ENCODE data around the gene NME7.

NME7 gene

DNA sequence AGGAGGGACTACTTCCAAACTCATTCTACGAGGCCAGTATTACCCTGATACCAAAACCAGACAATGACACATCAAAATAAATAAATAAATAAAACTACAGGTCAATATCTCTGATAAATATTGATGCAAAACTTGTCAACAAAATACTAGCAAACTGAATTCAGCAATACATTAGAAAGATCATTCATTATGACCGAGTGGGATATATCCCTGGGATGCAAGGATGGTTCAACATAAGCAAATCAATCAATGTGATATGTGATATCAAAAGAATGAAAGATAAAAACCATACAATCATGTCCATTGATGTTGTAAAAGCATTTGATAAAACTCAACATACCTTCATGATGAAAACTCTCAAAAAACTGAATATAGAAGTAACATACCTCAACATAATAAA lies 36.7 kb downstream of the NME7 start:
- Histone ChIP-seq H3K9me3 (ENCODE audit: control extremely low read depth in 1 of 5, control insufficient read depth in 4 of 5, insufficient read depth in 2 of 5, low read depth in 1 of 5, low read length in 4 of 5) (peaks cover 0 to 14% (median 3%) of the 10 kb centered on the region in 5 experiments), H3K27me3 (replicated peaks in 2 of 5; ENCODE audit: control insufficient read depth in 4 of 5, insufficient read depth in 5 of 5, low read length in 4 of 5) (no peaks in the 10 kb centered on the region), H3K27ac (ENCODE audit: insufficient read depth in 1 of 2, low read depth in 1 of 2, low read length in 2 of 2, poor library complexity in 1 of 2, severe bottlenecking in 2 of 2) (no peak overlapping the region), H3K4me1 (ENCODE audit: control extremely low read depth in 1 of 4, control insufficient read depth in 4 of 4, insufficient read depth in 4 of 4, low read length in 3 of 4) (peaks cover 10 to 24% (median 18%) of the 10 kb centered on the region in 4 experiments), H3K4me3 (ENCODE audit: control insufficient read depth in 1 of 7, extremely low read depth in 1 of 7, insufficient read depth in 4 of 7, low read depth in 2 of 7, low read length in 6 of 7) (no peak overlapping the region), H3K36me3 (ENCODE audit: control insufficient read depth in 4 of 4, insufficient read depth in 4 of 4, low read length in 3 of 4) (peaks cover 0 to 3% (median 0%) of the 10 kb centered on the region in 4 experiments)
- no CpG with 5 or more reads among the region's 2 CpGs for WGBS (ENCODE audit: insufficient coverage)
- no peak for DNase-seq
- CTCF ChIA-PET: no interaction called here
- POLR2A ChIA-PET: no interaction called here

DNA sequence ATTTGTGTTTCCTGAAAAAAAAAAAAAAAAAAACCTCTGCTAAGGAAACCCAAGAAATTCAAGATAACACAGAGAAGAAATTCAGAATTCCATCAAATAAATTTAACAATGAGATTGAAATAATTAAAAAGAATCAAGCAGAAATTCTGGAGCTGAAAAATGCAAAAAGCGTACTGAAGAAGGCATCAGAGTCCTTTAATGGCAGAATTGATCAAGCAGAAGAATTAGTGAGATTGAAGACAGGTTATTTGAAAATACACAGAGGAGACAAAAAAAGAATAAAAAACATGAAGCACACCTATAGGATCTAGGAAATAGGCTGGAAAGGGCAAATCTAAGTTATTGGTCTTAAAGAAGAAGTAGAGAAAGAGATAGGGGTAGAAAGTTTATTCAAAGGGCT lies 38.2 kb downstream of the NME7 start:
- H3K36me3 ChIP-seq (ENCODE audit: control insufficient read depth in 4 of 4, insufficient read depth in 4 of 4, low read length in 3 of 4): no peaks in the 10 kb centered on the region
- peaks cover 10 to 31% (median 23%) of the 10 kb centered on the region in 4 experiments for H3K4me1 ChIP-seq (ENCODE audit: control extremely low read depth in 1 of 4, control insufficient read depth in 4 of 4, insufficient read depth in 4 of 4, low read length in 3 of 4)
- H3K9me3 ChIP-seq (ENCODE audit: control extremely low read depth in 1 of 5, control insufficient read depth in 4 of 5, insufficient read depth in 2 of 5, low read depth in 1 of 5, low read length in 4 of 5): peaks cover 0 to 14% (median 3%) of the 10 kb centered on the region in 5 experiments
- H3K27ac ChIP-seq (ENCODE audit: insufficient read depth in 1 of 2, low read depth in 1 of 2, low read length in 2 of 2, poor library complexity in 1 of 2, severe bottlenecking in 2 of 2): no peak overlapping the region
- no peak overlapping the region for H3K4me3 ChIP-seq (ENCODE audit: control insufficient read depth in 1 of 7, extremely low read depth in 1 of 7, insufficient read depth in 4 of 7, low read depth in 2 of 7, low read length in 6 of 7)
- 88% methylated on average over 1 of the region's 1 CpG for WGBS (ENCODE audit: insufficient coverage)
- ChIA-PET POLR2A (no interaction called here), CTCF (interaction anchor here (0.8 to 1.0 kb wide), 2 partner anchors 19 to 41 kb away, joined by 3 to 4 read pairs; no protein-coding TSS in a partner anchor)
- no peaks in the 10 kb centered on the region for H3K27me3 ChIP-seq (replicated peaks in 2 of 5; ENCODE audit: control insufficient read depth in 4 of 5, insufficient read depth in 5 of 5, low read length in 4 of 5)
- no peak for DNase-seq

DNA sequence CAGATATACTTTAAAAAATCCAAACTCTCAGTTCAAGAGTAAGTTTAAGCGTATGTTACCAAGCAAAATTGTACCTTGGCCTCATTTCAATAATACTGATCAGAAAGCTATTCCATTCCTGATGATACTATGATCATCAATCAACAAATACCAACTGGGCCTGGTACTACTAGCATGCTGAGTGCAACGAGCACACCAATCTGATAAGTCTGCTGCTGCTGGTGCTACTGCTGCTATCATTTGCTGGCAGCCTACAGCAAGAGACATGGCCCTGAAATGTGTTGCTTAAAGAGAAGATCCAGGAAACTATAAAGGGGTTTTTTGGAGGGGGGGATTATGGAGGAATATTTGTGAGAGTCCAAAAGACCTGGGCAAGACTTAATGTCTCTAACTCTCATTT lies 39.7 kb downstream of the NME7 start:
- Histone ChIP-seq H3K36me3 (ENCODE audit: control insufficient read depth in 4 of 4, insufficient read depth in 4 of 4, low read length in 3 of 4) (no peaks in the 10 kb centered on the region), H3K4me1 (ENCODE audit: control extremely low read depth in 1 of 4, control insufficient read depth in 4 of 4, insufficient read depth in 4 of 4, low read length in 3 of 4) (peaks cover 10 to 36% (median 23%) of the 10 kb centered on the region in 4 experiments), H3K4me3 (ENCODE audit: control insufficient read depth in 1 of 7, extremely low read depth in 1 of 7, insufficient read depth in 4 of 7, low read depth in 2 of 7, low read length in 6 of 7) (no peak overlapping the region), H3K27me3 (replicated peaks in 2 of 5; ENCODE audit: control insufficient read depth in 4 of 5, insufficient read depth in 5 of 5, low read length in 4 of 5) (no peaks in the 10 kb centered on the region), H3K9me3 (ENCODE audit: control extremely low read depth in 1 of 5, control insufficient read depth in 4 of 5, insufficient read depth in 2 of 5, low read depth in 1 of 5, low read length in 4 of 5) (peaks cover 0 to 14% (median 3%) of the 10 kb centered on the region in 5 experiments), H3K27ac (ENCODE audit: insufficient read depth in 1 of 2, low read depth in 1 of 2, low read length in 2 of 2, poor library complexity in 1 of 2, severe bottlenecking in 2 of 2) (no peak overlapping the region)
- POLR2A ChIA-PET: no interaction called here
- WGBS (ENCODE audit: insufficient coverage): 100% methylated on average over 1 of the region's 2 CpGs
- CTCF ChIA-PET: no interaction called here
- DNase-seq: peak in 1 of 3 donors; percentile 36

DNA sequence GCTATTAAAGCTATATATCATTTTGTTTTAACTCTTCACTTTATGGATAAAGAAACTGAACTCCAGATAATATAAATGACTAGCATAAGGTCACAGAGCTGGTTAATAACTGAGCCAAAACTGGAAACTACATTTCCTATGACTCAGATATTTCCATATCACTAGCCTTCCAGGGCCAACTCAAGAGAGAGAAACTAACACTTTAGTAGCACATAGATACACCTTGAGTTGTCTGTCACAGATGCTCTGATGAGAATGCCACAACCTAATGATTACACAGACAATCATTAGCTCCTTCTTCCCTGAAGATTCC lies 40.7 kb downstream of the NME7 start:
- DNase-seq: peak; percentile 41 to 86 (median 80)
- CTCF ChIA-PET: interaction anchor here (0.7 to 1.3 kb wide), 4 partner anchors 10 to 1097 kb away, joined by 3 to 4 read pairs (median 3); no protein-coding TSS in a partner anchor
- Histone ChIP-seq H3K36me3 (ENCODE audit: control insufficient read depth in 4 of 4, insufficient read depth in 4 of 4, low read length in 3 of 4) (peaks cover 0 to 2% (median 0%) of the 10 kb centered on the region in 4 experiments), H3K27ac (ENCODE audit: insufficient read depth in 1 of 2, low read depth in 1 of 2, low read length in 2 of 2, poor library complexity in 1 of 2, severe bottlenecking in 2 of 2) (peak overlapping the region; percentile 52 to 73), H3K4me3 (ENCODE audit: control insufficient read depth in 1 of 7, extremely low read depth in 1 of 7, insufficient read depth in 4 of 7, low read depth in 2 of 7, low read length in 6 of 7) (peak overlapping the region in 2 of 7 experiments; percentile 41 to 69), H3K27me3 (replicated peaks in 2 of 5; ENCODE audit: control insufficient read depth in 4 of 5, insufficient read depth in 5 of 5, low read length in 4 of 5) (no peaks in the 10 kb centered on the region), H3K4me1 (ENCODE audit: control extremely low read depth in 1 of 4, control insufficient read depth in 4 of 4, insufficient read depth in 4 of 4, low read length in 3 of 4) (peaks cover 10 to 36% (median 23%) of the 10 kb centered on the region in 4 experiments), H3K9me3 (ENCODE audit: control extremely low read depth in 1 of 5, control insufficient read depth in 4 of 5, insufficient read depth in 2 of 5, low read depth in 1 of 5, low read length in 4 of 5) (peaks cover 0 to 14% (median 3%) of the 10 kb centered on the region in 5 experiments)
- POLR2A ChIA-PET: interaction anchor here (0.9 kb wide), 1 partner anchor 33 kb away, joined by 3 read pairs; no protein-coding TSS in a partner anchor

DNA sequence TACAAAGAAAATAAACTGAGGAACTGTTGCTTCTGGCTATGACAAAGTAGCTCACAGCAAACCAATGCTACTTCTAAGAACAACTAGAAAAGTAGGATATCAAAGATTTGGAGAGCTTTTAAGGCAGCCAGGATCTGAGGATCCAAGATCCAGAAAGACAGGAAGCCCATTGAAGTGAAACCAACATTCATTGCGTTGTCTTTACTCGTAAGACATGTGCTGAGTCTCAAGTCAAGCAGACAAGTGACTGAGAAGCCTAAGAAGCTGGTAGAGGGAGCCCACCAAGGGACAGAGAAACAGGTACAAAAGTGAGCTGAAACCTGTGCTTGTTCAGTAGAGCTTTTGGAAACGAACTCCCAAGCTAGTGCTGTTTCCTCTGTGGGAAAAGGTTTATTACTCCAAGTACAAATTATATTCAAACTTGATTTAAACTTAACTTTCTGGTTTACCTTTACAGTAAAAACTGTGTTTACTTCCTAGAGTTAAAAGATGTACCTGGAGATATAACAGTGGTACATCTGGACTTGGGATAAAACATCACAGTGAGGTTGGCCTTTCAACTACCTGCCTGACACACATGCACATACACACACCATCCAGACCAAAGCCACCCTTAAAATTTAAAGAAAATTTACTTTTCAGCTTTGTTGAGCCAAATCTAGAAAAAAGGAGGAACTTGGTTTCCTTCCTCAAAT lies 41.2 kb downstream of the NME7 start:
- 0% methylated on average over 2 of the region's 3 CpGs for WGBS (ENCODE audit: insufficient coverage)
- CTCF ChIA-PET: interaction anchor here (0.7 to 1.3 kb wide), 4 partner anchors 11 to 1097 kb away, joined by 3 to 4 read pairs (median 3); no protein-coding TSS in a partner anchor

DNA sequence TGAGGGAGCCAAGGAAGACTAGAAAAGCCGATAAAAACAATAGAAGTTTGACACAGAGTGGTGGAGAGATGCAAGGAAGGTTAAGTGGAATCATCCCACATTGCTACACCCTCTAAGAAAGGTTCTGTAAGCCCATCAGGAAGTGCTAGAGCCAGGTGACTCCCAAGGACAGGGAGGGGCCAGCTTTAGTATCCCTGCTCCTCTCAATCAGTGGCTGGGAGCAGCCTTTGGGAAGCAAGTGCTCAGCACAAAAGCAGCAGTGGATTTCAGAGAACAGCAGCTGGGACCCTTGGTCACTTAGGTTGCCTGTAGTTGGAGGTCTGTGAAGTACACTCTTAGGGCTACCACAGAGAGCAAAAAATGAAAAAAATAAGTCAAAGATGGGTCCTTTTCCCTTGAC lies 42.5 kb downstream of the NME7 start:
- POLR2A ChIA-PET: no interaction called here

More for the DNA sequence above, 41.2 kb downstream of the NME7 start:
- POLR2A ChIA-PET: interaction anchor here (0.9 kb wide), 1 partner anchor 32 kb away, joined by 3 read pairs; no protein-coding TSS in a partner anchor
- H3K36me3 ChIP-seq (ENCODE audit: control insufficient read depth in 4 of 4, insufficient read depth in 4 of 4, low read length in 3 of 4): peaks cover 0 to 2% (median 0%) of the 10 kb centered on the region in 4 experiments
- H3K9me3 ChIP-seq (ENCODE audit: control extremely low read depth in 1 of 5, control insufficient read depth in 4 of 5, insufficient read depth in 2 of 5, low read depth in 1 of 5, low read length in 4 of 5): peaks cover 0 to 11% (median 3%) of the 10 kb centered on the region in 5 experiments
- no peaks in the 10 kb centered on the region for H3K27me3 ChIP-seq (replicated peaks in 2 of 5; ENCODE audit: control insufficient read depth in 4 of 5, insufficient read depth in 5 of 5, low read length in 4 of 5)
- H3K4me3 ChIP-seq (ENCODE audit: control insufficient read depth in 1 of 7, extremely low read depth in 1 of 7, insufficient read depth in 4 of 7, low read depth in 2 of 7, low read length in 6 of 7): peak overlapping the region in 4 of 7 experiments; percentile 13 to 69 (median 44)
- H3K4me1 ChIP-seq (ENCODE audit: control extremely low read depth in 1 of 4, control insufficient read depth in 4 of 4, insufficient read depth in 4 of 4, low read length in 3 of 4): peaks cover 10 to 36% (median 23%) of the 10 kb centered on the region in 4 experiments
- peak overlapping the region; percentile 52 to 73 for H3K27ac ChIP-seq (ENCODE audit: insufficient read depth in 1 of 2, low read depth in 1 of 2, low read length in 2 of 2, poor library complexity in 1 of 2, severe bottlenecking in 2 of 2)
- DNase-seq: peak; percentile 28 to 72 (median 51)

DNA sequence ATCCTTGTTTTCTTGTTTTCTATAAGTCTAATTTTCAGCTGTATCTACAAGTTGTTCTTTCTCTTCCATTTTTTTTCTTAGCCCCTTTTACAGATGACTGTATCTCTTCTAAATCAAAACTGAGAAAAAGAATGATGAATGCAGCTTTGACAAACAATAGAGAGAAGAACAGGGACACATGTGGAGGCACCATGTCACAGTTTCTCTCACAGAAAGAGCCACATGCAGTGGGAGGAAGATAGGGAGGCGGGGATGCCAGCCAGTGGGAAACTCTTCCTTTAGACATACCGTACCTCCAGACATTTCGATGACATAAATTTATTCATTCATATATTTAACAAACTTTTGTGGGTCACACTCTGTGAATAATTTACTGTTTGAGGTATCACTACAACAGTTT lies 45.5 kb downstream of the NME7 start:
- 100% methylated on average over 1 of the region's 3 CpGs for WGBS (ENCODE audit: insufficient coverage)

More for the DNA sequence above, 42.5 kb downstream of the NME7 start:
- no peak for DNase-seq
- WGBS (ENCODE audit: insufficient coverage): 100% methylated on average over 1 of the region's 1 CpG
- peaks cover 0 to 4% (median 2%) of the 10 kb centered on the region in 5 experiments for H3K9me3 ChIP-seq (ENCODE audit: control extremely low read depth in 1 of 5, control insufficient read depth in 4 of 5, insufficient read depth in 2 of 5, low read depth in 1 of 5, low read length in 4 of 5)
- CTCF ChIA-PET: interaction anchor here (1.0 kb wide), 1 partner anchor 11 kb away, joined by 3 read pairs; no protein-coding TSS in a partner anchor
- no peaks in the 10 kb centered on the region for H3K27me3 ChIP-seq (replicated peaks in 2 of 5; ENCODE audit: control insufficient read depth in 4 of 5, insufficient read depth in 5 of 5, low read length in 4 of 5)
- H3K27ac ChIP-seq (ENCODE audit: insufficient read depth in 1 of 2, low read depth in 1 of 2, low read length in 2 of 2, poor library complexity in 1 of 2, severe bottlenecking in 2 of 2): no peak overlapping the region
- H3K4me3 ChIP-seq (ENCODE audit: control insufficient read depth in 1 of 7, extremely low read depth in 1 of 7, insufficient read depth in 4 of 7, low read depth in 2 of 7, low read length in 6 of 7): no peak overlapping the region
- peaks cover 10 to 36% (median 23%) of the 10 kb centered on the region in 4 experiments for H3K4me1 ChIP-seq (ENCODE audit: control extremely low read depth in 1 of 4, control insufficient read depth in 4 of 4, insufficient read depth in 4 of 4, low read length in 3 of 4)
- peaks cover 0 to 4% (median 0%) of the 10 kb centered on the region in 4 experiments for H3K36me3 ChIP-seq (ENCODE audit: control insufficient read depth in 4 of 4, insufficient read depth in 4 of 4, low read length in 3 of 4)

More for the DNA sequence above, 45.5 kb downstream of the NME7 start:
- Histone ChIP-seq H3K4me3 (ENCODE audit: control insufficient read depth in 1 of 7, extremely low read depth in 1 of 7, insufficient read depth in 4 of 7, low read depth in 2 of 7, low read length in 6 of 7) (no peak overlapping the region), H3K36me3 (ENCODE audit: control insufficient read depth in 4 of 4, insufficient read depth in 4 of 4, low read length in 3 of 4) (peaks cover 0 to 4% (median 0%) of the 10 kb centered on the region in 4 experiments), H3K9me3 (ENCODE audit: control extremely low read depth in 1 of 5, control insufficient read depth in 4 of 5, insufficient read depth in 2 of 5, low read depth in 1 of 5, low read length in 4 of 5) (no peaks in the 10 kb centered on the region), H3K4me1 (ENCODE audit: control extremely low read depth in 1 of 4, control insufficient read depth in 4 of 4, insufficient read depth in 4 of 4, low read length in 3 of 4) (peaks cover 10 to 25% (median 16%) of the 10 kb centered on the region in 4 experiments), H3K27ac (ENCODE audit: insufficient read depth in 1 of 2, low read depth in 1 of 2, low read length in 2 of 2, poor library complexity in 1 of 2, severe bottlenecking in 2 of 2) (no peak overlapping the region), H3K27me3 (replicated peaks in 2 of 5; ENCODE audit: control insufficient read depth in 4 of 5, insufficient read depth in 5 of 5, low read length in 4 of 5) (no peaks in the 10 kb centered on the region)
- ChIA-PET POLR2A (no interaction called here), CTCF (no interaction called here)
- DNase-seq: no peak

All from common myeloid progenitor, CD34-positive (primary cell).